ENCODE results near the gene PLEKHG2. TPM values are rescaled to one million over a fixed set of nuclear protein-coding genes. Genes with fewer than 3 reads are reported as not detected.

The PLEKHG2 gene
- total RNA-seq, 4 donors from 2014 or later: 8.2 to 29.1 (median 10.7) TPM

GRCh38 chr19:39410017-39410830 lies 2.2 kb upstream of the PLEKHG2 start:
- no peak for TF ChIP-seq CTCF (IDR thresholded peaks at IDR 0.05)
- peak in 1 of 2 donors; percentile 22 for TF ChIP-seq POLR2A (IDR thresholded peaks at IDR 0.05)
- Histone ChIP-seq H3K4me3 (replicated peaks in 1 of 3) (peak overlapping the region in 2 of 3 donors; percentile 92 to 99), H3K36me3 (peaks cover 14 to 20% of the 10 kb centered on the region in 2 donors), H3K27ac (peak overlapping the region; percentile 95 to 100 (median 99)), H3K27me3 (no peaks in the 10 kb centered on the region), H3K4me1 (peaks cover 40 to 44% of the 10 kb centered on the region in 2 donors), H3K9me3 (no peaks in the 10 kb centered on the region)
- 5% methylated on average over 31 to 33 of the region's 35 CpGs for WGBS, 2 donors
- intact Hi-C loops (cut with DNase I): no loop called here
- DNase-seq: peak; percentile 61 to 67

- Histone ChIP-seq H3K27me3 (no peaks in the 10 kb centered on the region), H3K36me3 (peaks cover 14 to 20% of the 10 kb centered on the region in 2 donors), H3K9me3 (no peaks in the 10 kb centered on the region), H3K4me1 (peaks cover 40 to 44% of the 10 kb centered on the region in 2 donors), H3K4me3 (replicated peaks in 1 of 3) (peak overlapping the region in 1 of 3 donors; percentile 92), H3K27ac (peak overlapping the region; percentile 95 to 100 (median 99))
- intact Hi-C loops (cut with DNase I): no loop called here
- DNase-seq: no peak
- no peak for TF ChIP-seq CTCF (IDR thresholded peaks at IDR 0.05)
- TF ChIP-seq POLR2A (IDR thresholded peaks at IDR 0.05): no peak
- 53 to 64% methylated on average over 1 of the region's 1 CpG for WGBS, 2 donors
Measured at GRCh38 chr19:39410831-39411080, 1.7 kb upstream of the PLEKHG2 start.

GRCh38 chr19:39411081-39411831 lies 1.2 kb upstream of the PLEKHG2 start:
- Histone ChIP-seq H3K4me3 (replicated peaks in 1 of 3) (peak overlapping the region in 1 of 3 donors; percentile 92), H3K27me3 (no peaks in the 10 kb centered on the region), H3K9me3 (no peaks in the 10 kb centered on the region), H3K36me3 (peaks cover 14 to 20% of the 10 kb centered on the region in 2 donors), H3K4me1 (peaks cover 41 to 44% of the 10 kb centered on the region in 2 donors), H3K27ac (peak overlapping the region; percentile 95 to 100 (median 99))
- WGBS, 2 donors: 32 to 33% methylated on average over 9 of the region's 9 CpGs
- intact Hi-C loops (cut with DNase I): no loop called here
- no peak for TF ChIP-seq CTCF (IDR thresholded peaks at IDR 0.05)
- TF ChIP-seq POLR2A (IDR thresholded peaks at IDR 0.05): no peak
- peak; percentile 37 to 60 for DNase-seq

GRCh38 chr19:39411832-39412099 lies 703 bp upstream of the PLEKHG2 start:
- no peak overlapping the region for H3K4me3 ChIP-seq (replicated peaks in 1 of 3)
- peaks cover 43 to 44% of the 10 kb centered on the region in 2 donors for H3K4me1 ChIP-seq
- H3K27ac ChIP-seq: peak overlapping the region; percentile 95 to 100 (median 99)

More at GRCh38 chr19:39411832-39412099, 703 bp upstream of the PLEKHG2 start:
- peak; percentile 94 to 95 for DNase-seq
- Histone ChIP-seq H3K36me3 (peaks cover 14 to 20% of the 10 kb centered on the region in 2 donors), H3K27me3 (no peaks in the 10 kb centered on the region), H3K9me3 (no peaks in the 10 kb centered on the region)
- 0% methylated on average over 7 of the region's 7 CpGs for WGBS, 2 donors
- TF ChIP-seq POLR2A (IDR thresholded peaks at IDR 0.05): no peak
- TF ChIP-seq CTCF (IDR thresholded peaks at IDR 0.05): peak; percentile 89 to 99 (median 95)
- intact Hi-C loops (cut with DNase I): no loop called here

All from thyroid gland (tissue), 4 donors.